Measurements from ENCODE around the gene EFNB2. TPM values are rescaled to one million over a fixed set of nuclear protein-coding genes. Genes with fewer than 3 reads are reported as not detected.

Gene EFNB2
- total RNA-seq, 4 donors from 2014 or later, result 17.1 to 45.4 (median 28.3) TPM

DNA sequence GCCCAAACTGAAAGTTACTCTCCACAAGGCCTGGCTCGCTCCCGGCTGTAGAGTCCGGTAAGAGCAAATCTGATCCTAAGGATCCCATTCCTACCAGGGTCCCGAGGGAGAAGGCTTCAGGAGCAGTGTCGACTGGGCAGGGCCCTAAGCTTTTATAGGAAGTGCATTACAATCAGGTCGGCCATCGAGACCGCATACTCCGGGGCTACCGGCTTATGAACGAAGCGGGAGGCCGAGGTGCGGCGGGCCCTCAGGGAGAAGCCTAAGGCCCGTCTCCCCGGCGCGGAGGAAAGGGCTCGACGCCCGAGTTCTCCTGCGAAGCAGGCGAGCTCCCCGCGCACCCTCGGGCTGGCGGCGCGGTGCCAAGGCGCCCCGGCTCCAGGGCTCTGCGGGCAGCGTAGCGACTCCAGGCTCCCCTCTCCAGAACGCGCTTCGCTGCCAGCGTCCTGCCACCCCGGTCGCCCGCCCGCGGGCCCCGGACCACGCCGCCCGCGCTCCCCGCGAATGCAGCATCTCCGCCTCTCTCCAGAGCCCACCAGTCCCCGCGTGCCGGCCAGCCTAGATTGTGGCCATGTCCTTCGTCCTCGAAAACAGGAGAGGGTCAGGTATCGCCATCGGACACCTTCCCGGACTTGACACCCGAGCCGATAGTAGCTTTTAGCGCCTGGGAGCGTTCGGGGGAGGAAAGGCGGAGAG is 1.4 kb downstream of the EFNB2 start:
- Histone ChIP-seq H3K36me3 (no peaks in the 10 kb centered on the region), H3K9me3 (no peaks in the 10 kb centered on the region), H3K4me3 (peak overlapping the region; percentile 81), H3K27ac (peak overlapping the region; percentile 84), H3K4me1 (peaks cover 45% of the 10 kb centered on the region), H3K27me3 (no peaks in the 10 kb centered on the region)
- DNase-seq (ENCODE audit: low spot score in 2 of 2), result peak in 1 of 2 donors; percentile 78
- TF ChIP-seq EP300 (IDR thresholded peaks at IDR 0.05), result no peak
- TF ChIP-seq POLR2AphosphoS5 (IDR thresholded peaks at IDR 0.05), result no peak
- TF ChIP-seq POLR2A (IDR thresholded peaks at IDR 0.05), result no peak
- TF ChIP-seq, protein P1, sequence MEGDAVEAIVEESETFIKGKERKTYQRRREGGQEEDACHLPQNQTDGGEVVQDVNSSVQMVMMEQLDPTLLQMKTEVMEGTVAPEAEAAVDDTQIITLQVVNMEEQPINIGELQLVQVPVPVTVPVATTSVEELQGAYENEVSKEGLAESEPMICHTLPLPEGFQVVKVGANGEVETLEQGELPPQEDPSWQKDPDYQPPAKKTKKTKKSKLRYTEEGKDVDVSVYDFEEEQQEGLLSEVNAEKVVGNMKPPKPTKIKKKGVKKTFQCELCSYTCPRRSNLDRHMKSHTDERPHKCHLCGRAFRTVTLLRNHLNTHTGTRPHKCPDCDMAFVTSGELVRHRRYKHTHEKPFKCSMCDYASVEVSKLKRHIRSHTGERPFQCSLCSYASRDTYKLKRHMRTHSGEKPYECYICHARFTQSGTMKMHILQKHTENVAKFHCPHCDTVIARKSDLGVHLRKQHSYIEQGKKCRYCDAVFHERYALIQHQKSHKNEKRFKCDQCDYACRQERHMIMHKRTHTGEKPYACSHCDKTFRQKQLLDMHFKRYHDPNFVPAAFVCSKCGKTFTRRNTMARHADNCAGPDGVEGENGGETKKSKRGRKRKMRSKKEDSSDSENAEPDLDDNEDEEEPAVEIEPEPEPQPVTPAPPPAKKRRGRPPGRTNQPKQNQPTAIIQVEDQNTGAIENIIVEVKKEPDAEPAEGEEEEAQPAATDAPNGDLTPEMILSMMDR (IDR thresholded peaks at IDR 0.05), result no peak
- WGBS, result under 1% methylated on average over 30 of the region's 66 CpGs

DNA sequence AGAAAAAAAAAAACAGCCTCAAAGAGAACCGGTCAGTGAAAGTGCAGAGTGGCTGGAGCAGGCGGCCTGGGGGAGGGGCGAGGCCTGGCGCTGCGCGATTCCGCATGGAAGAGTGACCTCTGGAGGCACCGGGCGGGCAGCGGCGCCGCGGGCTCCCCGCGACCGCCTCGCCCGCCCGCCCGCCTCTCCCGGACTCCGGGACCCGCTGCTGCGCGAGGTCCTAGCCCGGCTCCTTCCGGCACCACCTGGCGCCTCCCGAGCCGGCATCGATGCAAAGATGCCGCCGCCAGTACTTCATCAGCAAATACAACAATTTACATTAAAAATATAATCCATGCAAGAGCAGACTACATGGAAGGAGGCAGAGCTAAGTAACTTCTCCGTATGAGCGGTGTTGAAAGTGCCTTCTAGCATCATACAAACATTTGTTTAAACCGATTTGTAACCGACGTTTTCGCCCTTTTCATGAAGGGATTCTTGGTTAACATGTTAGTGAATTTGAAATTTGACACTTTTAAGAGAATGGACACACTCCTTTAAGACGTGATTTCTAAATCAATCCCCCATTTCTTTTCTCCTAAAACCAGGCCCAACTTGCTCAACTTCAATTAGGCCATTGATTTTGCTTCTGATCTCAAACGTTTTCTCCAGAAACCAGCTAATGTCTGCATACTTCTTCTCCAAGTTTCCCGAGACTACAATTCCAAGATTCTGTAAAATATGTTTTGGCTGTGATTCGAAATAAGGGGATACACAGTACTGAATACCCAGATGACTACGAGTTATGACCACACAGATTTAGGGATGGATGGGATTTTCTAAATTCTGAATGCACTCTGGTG is 2.1 kb downstream of the EFNB2 start:
- peak; percentile 85 to 87 for DNase-seq (ENCODE audit: low spot score in 2 of 2)
- Histone ChIP-seq H3K27me3 (no peaks in the 10 kb centered on the region), H3K9me3 (no peaks in the 10 kb centered on the region), H3K4me1 (peaks cover 53% of the 10 kb centered on the region), H3K27ac (peak overlapping the region; percentile 84), H3K36me3 (no peaks in the 10 kb centered on the region), H3K4me3 (peak overlapping the region; percentile 81)
- WGBS, result 3% methylated on average over 44 of the region's 44 CpGs
- TF ChIP-seq EP300 (IDR thresholded peaks at IDR 0.05) (no peak), POLR2A (IDR thresholded peaks at IDR 0.05) (no peak), POLR2AphosphoS5 (IDR thresholded peaks at IDR 0.05) (no peak)
- TF ChIP-seq, protein P1 (IDR thresholded peaks at IDR 0.05), result peak in 1 of 2 donors; percentile 54

DNA sequence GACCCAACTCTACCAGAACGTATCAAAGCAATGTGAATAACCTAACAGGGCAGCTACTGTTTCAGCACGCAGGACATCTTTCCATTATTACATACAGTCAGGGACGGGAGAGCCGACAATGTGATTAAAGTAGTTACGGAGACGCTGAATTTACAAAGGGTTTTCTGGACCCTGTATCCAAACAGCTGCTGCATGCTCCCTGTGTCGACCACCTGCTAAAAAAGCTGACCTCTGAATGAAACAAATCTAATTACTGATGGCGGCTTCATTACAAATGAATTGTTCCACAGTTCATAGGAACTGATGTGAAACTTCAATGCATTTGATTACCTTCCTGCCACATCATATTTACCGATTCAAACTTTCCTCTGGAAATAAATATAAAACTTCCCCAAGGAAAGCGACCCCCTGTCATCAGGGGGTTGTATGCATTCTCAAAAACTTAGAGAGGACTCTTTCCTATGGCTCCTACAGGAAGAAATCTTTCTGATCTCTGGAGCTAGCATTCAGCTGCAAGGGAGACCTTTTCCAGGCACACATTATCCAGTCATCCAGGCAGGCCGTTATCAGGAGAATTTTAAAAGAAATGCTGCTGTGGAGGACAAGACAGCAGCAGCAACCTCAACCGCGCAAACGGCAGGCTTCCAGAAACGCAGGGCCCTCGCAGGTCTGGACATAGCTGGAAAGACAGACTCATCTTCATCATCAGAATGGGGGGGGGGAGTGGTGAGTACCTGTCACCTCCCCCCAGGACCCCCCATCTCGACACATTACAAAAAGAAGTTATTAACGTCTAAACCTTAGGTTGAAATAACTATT is 3.1 kb downstream of the EFNB2 start:
- no peak for DNase-seq (ENCODE audit: low spot score in 2 of 2)
- Histone ChIP-seq H3K27ac (no peak overlapping the region), H3K36me3 (no peaks in the 10 kb centered on the region), H3K9me3 (no peaks in the 10 kb centered on the region), H3K27me3 (no peaks in the 10 kb centered on the region), H3K4me1 (peaks cover 53% of the 10 kb centered on the region), H3K4me3 (peak overlapping the region; percentile 81)
- TF ChIP-seq EP300 (IDR thresholded peaks at IDR 0.05) (no peak), POLR2A (IDR thresholded peaks at IDR 0.05) (no peak), POLR2AphosphoS5 (IDR thresholded peaks at IDR 0.05) (no peak)
- TF ChIP-seq, protein P1 (IDR thresholded peaks at IDR 0.05), result no peak
- WGBS, result 45% methylated on average over 18 of the region's 18 CpGs

GRCh38 chr13:106530980-106531481 is 4.4 kb downstream of the EFNB2 start:
- 82% methylated on average over 8 of the region's 8 CpGs for WGBS
- TF ChIP-seq POLR2AphosphoS5 (IDR thresholded peaks at IDR 0.05), result no peak
- no peak for TF ChIP-seq POLR2A (IDR thresholded peaks at IDR 0.05)
- TF ChIP-seq, protein P1 (IDR thresholded peaks at IDR 0.05), result no peak
- no peak for TF ChIP-seq EP300 (IDR thresholded peaks at IDR 0.05)
- H3K4me3 ChIP-seq, result peak overlapping the region; percentile 81
- no peak overlapping the region for H3K27ac ChIP-seq
- no peaks in the 10 kb centered on the region for H3K27me3 ChIP-seq
- peaks cover 48% of the 10 kb centered on the region for H3K4me1 ChIP-seq
- DNase-seq (ENCODE audit: low spot score in 2 of 2), result no peak
- no peaks in the 10 kb centered on the region for H3K9me3 ChIP-seq
- H3K36me3 ChIP-seq, result no peaks in the 10 kb centered on the region
